KMS-11 (cell line): ENCODE data around the gene CHRM2.

Experiments
- H2AFZ ChIP-seq: fragments of 200-600 bp; sonication (generic); 2 replicates; pipeline ENCODE4 v1.6.1; 2016; ENCODE audit warnings: antibody characterized with exemption, mixed run types, low read depth
- H3K27ac ChIP-seq: fragments of 200-600 bp; sonication (generic); 2 replicates; pipeline ENCODE4 v1.6.1; 2016; ENCODE audit warnings: mild to moderate bottlenecking, mixed run types
- H3K27me3 ChIP-seq: fragments of 200-600 bp; sonication (generic); 2 replicates; pipeline ENCODE4 v1.6.1; 2017; ENCODE audit warnings: mild to moderate bottlenecking, low read depth, mixed run types, moderate library complexity; ENCODE audit not compliant: insufficient read depth
- H3K36me3 ChIP-seq: fragments of 200-600 bp; sonication (generic); 2 replicates; pipeline ENCODE4 v1.6.1; 2017; ENCODE audit warnings: mild to moderate bottlenecking, mixed run types; ENCODE audit not compliant: insufficient read depth
- H3K4me1 ChIP-seq: fragments of 200-600 bp; sonication (generic); 2 replicates; pipeline ENCODE4 v1.6.1; 2016; ENCODE audit warnings: mild to moderate bottlenecking, low read depth, mixed run types; ENCODE audit not compliant: poor library complexity, severe bottlenecking
- H3K4me2 ChIP-seq: fragments of 200-600 bp; sonication (generic); 2 replicates; pipeline ENCODE4 v1.7.0; 2016; ENCODE audit warnings: mild to moderate bottlenecking, mixed run types
- H3K4me3 ChIP-seq: fragments of 200-600 bp; sonication (generic); IDR thresholded peaks from 2 replicates; pipeline ENCODE4 v1.6.1; 2017; ENCODE audit warnings: low read depth, low read length, mixed read lengths; ENCODE audit not compliant: insufficient read depth
- H3K79me2 ChIP-seq: fragments of 200-600 bp; sonication (generic); 2 replicates; pipeline ENCODE4 v1.6.1; 2016; ENCODE audit warnings: low read depth, mixed run types; ENCODE audit not compliant: insufficient read depth
- H3K9ac ChIP-seq: fragments of 200-600 bp; sonication (generic); 2 replicates; pipeline ENCODE4 v1.6.1; 2016; ENCODE audit warnings: mild to moderate bottlenecking, mixed run types
- H4K20me1 ChIP-seq: fragments of 200-600 bp; sonication (generic); 2 replicates; pipeline ENCODE4 v1.6.1; 2016; ENCODE audit warnings: mild to moderate bottlenecking, mixed run types; ENCODE audit not compliant: insufficient read depth
- CTCF ChIP-seq: fragments of 200-600 bp; sonication (generic); conservative IDR thresholded peaks from 2 replicates; pipeline ENCODE4 v1.6.1; 2017; ENCODE audit warnings: low read depth, mild to moderate bottlenecking, antibody characterized with exemption, low read length, moderate library complexity, mixed read lengths

CHRM2 gene

GRCh38 chr7:136897676-136898075, 29.2 kb downstream of the CHRM2 start:
- no peak overlapping the region for H3K27ac ChIP-seq
- H2AFZ ChIP-seq, result no peak overlapping the region
- no peaks in the 10 kb centered on the region for H3K36me3 ChIP-seq
- H3K79me2 ChIP-seq, result no peaks in the 10 kb centered on the region
- H4K20me1 ChIP-seq, result no peaks in the 10 kb centered on the region
- TF ChIP-seq CTCF, result no peak
- H3K9ac ChIP-seq, result no peak overlapping the region
- no peak overlapping the region for H3K4me2 ChIP-seq
- no peaks in the 10 kb centered on the region for H3K27me3 ChIP-seq
- no peak overlapping the region for H3K4me3 ChIP-seq
- H3K4me1 ChIP-seq, result no peaks in the 10 kb centered on the region

GRCh38 chr7:136900005-136900404, 31.6 kb downstream of the CHRM2 start:
- TF ChIP-seq CTCF, result no peak
- Histone ChIP-seq H4K20me1 (no peaks in the 10 kb centered on the region), H3K4me2 (no peak overlapping the region), H3K9ac (no peak overlapping the region), H3K27me3 (no peaks in the 10 kb centered on the region), H3K36me3 (no peaks in the 10 kb centered on the region), H3K27ac (no peak overlapping the region), H3K79me2 (no peaks in the 10 kb centered on the region), H2AFZ (no peak overlapping the region), H3K4me1 (no peaks in the 10 kb centered on the region), H3K4me3 (no peak overlapping the region)

DNA sequence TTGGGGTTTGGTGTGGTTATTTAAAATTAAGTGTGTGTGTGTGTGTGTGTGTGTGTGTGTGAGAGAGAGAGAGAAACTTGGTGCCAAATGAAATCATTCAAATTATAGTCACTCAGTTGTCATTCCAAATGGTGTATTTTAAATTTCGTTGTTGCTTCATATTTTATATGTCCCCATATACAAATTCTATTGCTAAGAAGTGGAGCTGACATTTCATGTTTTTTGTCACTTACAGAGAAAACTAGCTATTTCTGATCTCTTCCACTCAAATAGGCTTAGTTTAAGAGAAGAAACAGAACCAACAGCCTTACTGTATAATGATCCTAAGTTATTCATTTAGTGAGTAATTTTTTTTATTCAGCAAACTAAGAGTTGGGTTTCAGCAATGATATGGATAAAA, 42.3 kb downstream of the CHRM2 start:
- Histone ChIP-seq H3K4me2 (no peak overlapping the region), H3K4me1 (no peaks in the 10 kb centered on the region), H3K9ac (no peak overlapping the region), H3K27me3 (no peaks in the 10 kb centered on the region), H3K4me3 (no peak overlapping the region), H2AFZ (no peak overlapping the region), H3K27ac (no peak overlapping the region), H4K20me1 (no peaks in the 10 kb centered on the region), H3K36me3 (no peaks in the 10 kb centered on the region), H3K79me2 (no peaks in the 10 kb centered on the region)
- no peak for TF ChIP-seq CTCF

- H4K20me1 ChIP-seq, result no peaks in the 10 kb centered on the region
- no peaks in the 10 kb centered on the region for H3K27me3 ChIP-seq
- H3K79me2 ChIP-seq, result no peaks in the 10 kb centered on the region
- H3K9ac ChIP-seq, result no peak overlapping the region
- no peaks in the 10 kb centered on the region for H3K4me1 ChIP-seq
- no peaks in the 10 kb centered on the region for H3K36me3 ChIP-seq
- H3K27ac ChIP-seq, result no peak overlapping the region
- no peak overlapping the region for H3K4me3 ChIP-seq
- no peak overlapping the region for H2AFZ ChIP-seq
- no peak for TF ChIP-seq CTCF
- no peak overlapping the region for H3K4me2 ChIP-seq
These were observed 42.9 kb downstream of the CHRM2 start for GRCh38 chr7:136911344-136911743.

- Histone ChIP-seq H3K36me3 (no peaks in the 10 kb centered on the region), H3K4me1 (no peaks in the 10 kb centered on the region), H3K4me3 (no peak overlapping the region), H3K27me3 (no peaks in the 10 kb centered on the region), H3K4me2 (no peak overlapping the region), H3K79me2 (no peaks in the 10 kb centered on the region), H4K20me1 (no peaks in the 10 kb centered on the region), H3K9ac (no peak overlapping the region), H3K27ac (no peak overlapping the region), H2AFZ (no peak overlapping the region)
- no peak for TF ChIP-seq CTCF
These were observed 43.9 kb downstream of the CHRM2 start for GRCh38 chr7:136912339-136912738.
